Mesenchymal stem cell (in vitro differentiated cells and primary cell): Measurements from ENCODE around the gene PROKR1.
A peak's percentile ranks its signal among the peaks of the same experiment; 100 is the strongest.

Experiments
- DNase-seq: peaks from one replicate; pipeline ENCODE4 v3.0.0-alpha.2; 2013
- H2AFZ ChIP-seq: one replicate; pipeline ENCODE4 v1.6.1; 2013; ENCODE audit warnings: low read depth, mild to moderate bottlenecking, control low read depth, inconsistent platforms, low read length, moderate library complexity
- H2AK5ac ChIP-seq: 2 replicates; pipeline ENCODE4 v1.6.1; 2013; ENCODE audit warnings: low read length, moderate library complexity, mild to moderate bottlenecking, inconsistent platforms; ENCODE audit not compliant: severe bottlenecking
- H2BK120ac ChIP-seq: one replicate; pipeline ENCODE4 v1.6.1; 2013; ENCODE audit warnings: low read depth, mild to moderate bottlenecking, inconsistent platforms, low read length, moderate library complexity
- H2BK12ac ChIP-seq, 2 experiments: one replicate each; pipeline ENCODE4 v1.6.1; 2013; ENCODE audit warnings: inconsistent platforms in 2 of 2, low read length in 2 of 2, mild to moderate bottlenecking in 2 of 2, moderate library complexity in 2 of 2, control low read depth in 1 of 2
- H2BK15ac ChIP-seq: one replicate; pipeline ENCODE4 v1.6.1; 2013; ENCODE audit warnings: mild to moderate bottlenecking, low read depth, inconsistent platforms; ENCODE audit not compliant: poor library complexity, severe bottlenecking
- H2BK5ac ChIP-seq: 2 replicates; pipeline ENCODE4 v1.6.1; 2013; ENCODE audit warnings: low read depth, mild to moderate bottlenecking, low read length, control low read depth, inconsistent platforms; ENCODE audit not compliant: poor library complexity, severe bottlenecking
- H3K14ac ChIP-seq, 2 experiments: one replicate each; pipeline ENCODE4 v1.6.1; 2013; ENCODE audit warnings: inconsistent platforms in 2 of 2, low read length in 2 of 2, control low read depth in 1 of 2, mild to moderate bottlenecking in 1 of 2, moderate library complexity in 1 of 2
- H3K18ac ChIP-seq, 2 experiments: one replicate each; pipeline ENCODE4 v1.6.1; 2013; ENCODE audit warnings: inconsistent platforms in 2 of 2, low read length in 2 of 2, control low read depth in 1 of 2, low read depth in 1 of 2, mild to moderate bottlenecking in 1 of 2
- H3K23ac ChIP-seq, 2 experiments: one replicate each; pipeline ENCODE4 v1.6.1; 2013; ENCODE audit warnings: inconsistent platforms in 2 of 2, low read length in 2 of 2, mild to moderate bottlenecking in 2 of 2, moderate library complexity in 2 of 2, control low read depth in 1 of 2
- H3K27ac ChIP-seq: 2 replicates; pipeline ENCODE4 v1.5.1; 2013; ENCODE audit warnings: mild to moderate bottlenecking, moderate library complexity, low read length, control low read depth, inconsistent platforms; ENCODE audit not compliant: poor library complexity, severe bottlenecking
- H3K27me3 ChIP-seq, 2 experiments: 2 replicates each; pipeline versions ENCODE4 v1.6.1 to v1.7.0; 2013; ENCODE audit warnings: low read length in 2 of 2, mild to moderate bottlenecking in 2 of 2, moderate library complexity in 2 of 2, control low read depth in 1 of 2, inconsistent platforms in 1 of 2; ENCODE audit not compliant: control insufficient read depth in 1 of 2, insufficient read depth in 1 of 2
- H3K36me3 ChIP-seq, 2 experiments: 2 replicates each; pipeline versions ENCODE4 v1.6.1 to v1.7.0; 2013; ENCODE audit warnings: low read length in 2 of 2, control low read depth in 1 of 2, inconsistent platforms in 1 of 2, low read depth in 1 of 2, mild to moderate bottlenecking in 1 of 2; ENCODE audit not compliant: insufficient read depth in 2 of 2, control insufficient read depth in 1 of 2
- H3K4ac ChIP-seq, 2 experiments: one replicate each; pipeline ENCODE4 v1.6.1; 2013; ENCODE audit warnings: inconsistent platforms in 2 of 2, low read length in 2 of 2, mild to moderate bottlenecking in 2 of 2, moderate library complexity in 2 of 2, control low read depth in 1 of 2, low read depth in 1 of 2
- H3K4me1 ChIP-seq: 2 replicates; pipeline ENCODE4 v1.6.1; 2013; ENCODE audit warnings: low read depth, low read length, control low read depth; ENCODE audit not compliant: control insufficient read depth, insufficient read depth
- H3K4me2 ChIP-seq: 2 replicates; pipeline ENCODE4 v1.6.1; 2013; ENCODE audit warnings: low read length, mild to moderate bottlenecking, inconsistent platforms; ENCODE audit not compliant: poor library complexity, severe bottlenecking
- H3K4me3 ChIP-seq, 2 experiments: 2 replicates each; pipeline versions ENCODE4 v1.5.1 to v1.7.0; 2013; ENCODE audit warnings: low read length in 2 of 2, mild to moderate bottlenecking in 2 of 2, control low read depth in 1 of 2, low read depth in 1 of 2; ENCODE audit not compliant: insufficient read depth in 1 of 2
- H3K79me1 ChIP-seq: replicated peaks from 2 replicates; pipeline ENCODE4 v1.6.1; 2013; ENCODE audit warnings: mild to moderate bottlenecking, control low read depth, low read length, inconsistent platforms; ENCODE audit not compliant: poor library complexity, severe bottlenecking
- H3K9ac ChIP-seq: 2 replicates; pipeline ENCODE4 v1.7.0; 2013; ENCODE audit warnings: mild to moderate bottlenecking, low read length, moderate library complexity
- H3K9me3 ChIP-seq: 2 replicates; pipeline ENCODE4 v1.7.0; 2013; ENCODE audit warnings: mild to moderate bottlenecking, low read length; ENCODE audit not compliant: control insufficient read depth
- H4K8ac ChIP-seq: one replicate; pipeline ENCODE4 v1.6.1; 2013; ENCODE audit warnings: inconsistent platforms, mild to moderate bottlenecking, low read length, moderate library complexity
- H4K91ac ChIP-seq: one replicate; pipeline ENCODE4 v1.6.1; 2013; ENCODE audit warnings: mild to moderate bottlenecking, low read length, inconsistent platforms
- WGBS: methylation state at CpG from one replicate; pipeline ENCODE4 v1.1.7; 2013; ENCODE audit warnings: mixed read lengths; 5-methylcytosine and 5-hydroxymethylcytosine counted together

PROKR1 gene

DNA sequence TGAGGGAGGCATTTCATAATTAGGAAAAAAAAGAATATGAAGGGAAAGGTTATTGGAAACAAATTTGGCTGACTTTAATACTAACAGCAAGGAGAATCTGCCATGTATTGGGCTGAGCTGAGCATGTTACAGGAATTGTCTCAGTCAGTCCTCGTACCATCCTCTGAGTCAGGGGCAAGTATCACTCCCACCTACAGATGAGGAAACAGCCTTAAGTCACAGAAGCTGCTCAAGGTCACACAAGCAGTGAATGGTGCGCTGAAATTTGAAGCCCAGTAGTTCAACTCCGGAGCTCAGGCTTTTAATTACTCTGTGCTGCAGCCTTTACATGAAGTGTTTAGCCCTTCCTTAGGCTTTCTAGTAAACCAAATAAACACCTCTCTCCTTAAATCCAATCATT, 17.3 kb downstream of the PROKR1 start:
- Histone ChIP-seq H4K8ac (no peak overlapping the region), H2BK12ac (no peak overlapping the region), H3K4ac (no peak overlapping the region), H3K27ac (no peak overlapping the region), H2BK5ac (no peak overlapping the region), H4K91ac (no peak overlapping the region), H3K79me1 (no peaks in the 10 kb centered on the region), H2BK120ac (no peak overlapping the region), H3K27me3 (peaks cover 16 to 23% of the 10 kb centered on the region in 2 experiments), H3K9me3 (no peaks in the 10 kb centered on the region), H2AK5ac (no peak overlapping the region), H3K4me2 (no peak overlapping the region), H3K36me3 (no peaks in the 10 kb centered on the region), H3K9ac (no peak overlapping the region), H3K23ac (no peak overlapping the region), H2AFZ (no peak overlapping the region), H3K18ac (no peak overlapping the region), H3K4me1 (no peaks in the 10 kb centered on the region), H3K4me3 (no peak overlapping the region), H3K14ac (no peak overlapping the region), H2BK15ac (no peak overlapping the region)
- no peak for DNase-seq
- WGBS, result 70% methylated on average over 3 of the region's 3 CpGs

DNA sequence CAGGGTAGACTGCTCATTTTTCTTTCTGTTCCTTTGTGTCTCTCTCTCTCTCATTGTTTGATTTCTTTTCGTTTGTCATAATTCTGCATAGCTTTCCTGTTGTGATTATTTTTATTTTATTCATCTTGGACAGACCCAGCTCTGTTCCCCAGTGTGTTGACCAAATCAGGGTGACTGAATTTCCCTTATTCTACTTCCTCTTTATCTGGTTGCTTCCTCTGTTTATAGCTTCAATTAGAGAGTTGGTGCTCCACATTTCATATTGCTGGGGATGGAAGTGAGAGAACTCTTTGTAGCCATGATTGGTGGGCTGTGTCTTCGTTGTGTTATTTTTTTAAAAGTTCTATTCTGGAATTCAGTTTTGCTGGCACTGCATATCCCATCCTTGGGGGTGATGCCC, 19.1 kb downstream of the PROKR1 start:
- Histone ChIP-seq H3K27me3 (peaks cover 5 to 12% of the 10 kb centered on the region in 2 experiments), H3K23ac (no peak overlapping the region), H3K9me3 (no peaks in the 10 kb centered on the region), H3K14ac (no peak overlapping the region), H3K4me2 (no peak overlapping the region), H2BK12ac (no peak overlapping the region), H3K36me3 (no peaks in the 10 kb centered on the region), H2BK15ac (no peak overlapping the region), H3K4me1 (no peaks in the 10 kb centered on the region), H2BK120ac (no peak overlapping the region), H4K91ac (no peak overlapping the region), H3K79me1 (no peaks in the 10 kb centered on the region), H3K4ac (no peak overlapping the region), H2AK5ac (no peak overlapping the region), H3K18ac (no peak overlapping the region), H2AFZ (no peak overlapping the region), H4K8ac (no peak overlapping the region), H3K4me3 (no peak overlapping the region), H3K27ac (no peak overlapping the region), H3K9ac (no peak overlapping the region), H2BK5ac (no peak overlapping the region)
- 75% methylated on average over 1 of the region's 2 CpGs for WGBS
- no peak for DNase-seq

DNA sequence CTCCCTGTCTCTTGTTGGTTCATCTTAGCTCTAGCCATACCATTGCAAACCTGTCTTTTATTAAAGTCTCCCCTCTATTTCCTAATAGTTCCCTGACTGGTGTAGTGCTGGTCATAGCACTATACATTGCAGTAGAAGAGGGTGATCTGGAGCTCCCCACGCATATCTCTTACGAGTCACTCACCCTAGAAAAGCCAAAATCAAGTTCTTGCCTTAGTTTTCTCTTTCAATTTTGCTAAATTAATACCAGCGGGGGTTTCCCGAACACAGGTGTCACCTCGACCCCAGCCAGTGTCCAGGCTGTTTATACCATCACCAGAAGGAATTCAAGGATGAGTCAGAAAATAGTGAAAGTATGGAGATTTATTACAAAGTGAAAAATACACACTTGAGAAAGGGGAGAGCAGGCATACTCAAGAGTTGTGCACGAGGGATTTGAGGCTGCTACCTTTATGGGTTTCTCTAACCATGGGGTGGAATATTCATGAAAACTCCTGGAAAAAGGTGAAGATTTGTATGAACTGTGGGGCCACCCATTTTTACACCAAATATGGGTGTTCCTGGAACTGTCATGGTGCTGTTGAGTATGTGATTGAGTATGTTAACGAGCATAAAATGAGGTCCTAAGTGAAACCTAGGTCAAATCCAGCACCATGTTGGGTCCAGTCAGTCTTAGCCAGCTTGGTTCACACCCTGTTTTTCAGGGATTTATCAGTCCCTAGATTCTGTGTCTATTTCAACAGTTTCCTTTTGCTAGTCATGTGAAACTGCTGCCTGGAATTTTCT, 20.2 kb downstream of the PROKR1 start:
- Histone ChIP-seq H3K4me1 (no peaks in the 10 kb centered on the region), H3K14ac (no peak overlapping the region), H3K79me1 (no peaks in the 10 kb centered on the region), H2BK5ac (no peak overlapping the region), H4K91ac (no peak overlapping the region), H2BK12ac (no peak overlapping the region), H3K4me3 (no peak overlapping the region), H3K27ac (no peak overlapping the region), H4K8ac (no peak overlapping the region), H3K9ac (no peak overlapping the region), H2AFZ (no peak overlapping the region), H2BK120ac (no peak overlapping the region), H2AK5ac (no peak overlapping the region), H3K18ac (no peak overlapping the region), H3K36me3 (no peaks in the 10 kb centered on the region), H2BK15ac (no peak overlapping the region), H3K4ac (no peak overlapping the region), H3K23ac (no peak overlapping the region), H3K27me3 (peaks cover 5 to 9% of the 10 kb centered on the region in 2 experiments), H3K4me2 (no peak overlapping the region), H3K9me3 (no peaks in the 10 kb centered on the region)
- WGBS, result 61% methylated on average over 7 of the region's 7 CpGs
- DNase-seq, result peak; percentile 8

DNA sequence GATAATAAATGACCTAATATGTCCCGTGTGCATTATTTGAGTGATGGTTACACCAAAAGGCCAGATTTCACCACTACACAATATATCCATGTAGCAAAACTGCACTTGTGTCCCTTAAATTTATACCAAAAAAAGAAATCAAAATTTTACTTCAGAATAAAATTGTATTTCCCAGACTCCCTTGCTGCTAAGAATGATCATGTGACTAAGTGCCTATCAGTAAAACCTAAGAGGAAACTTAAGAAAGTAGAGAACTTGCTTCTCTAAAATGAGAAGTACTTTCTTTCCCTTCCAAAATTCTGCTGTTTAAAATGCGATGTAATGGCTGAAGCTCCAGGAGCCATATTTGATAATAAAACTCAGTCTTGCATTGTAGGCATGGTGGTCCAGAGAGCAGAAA, 24.0 kb downstream of the PROKR1 start:
- H4K8ac ChIP-seq, result no peak overlapping the region
- no peak overlapping the region for H3K18ac ChIP-seq
- no peak overlapping the region for H3K9ac ChIP-seq
- no peak overlapping the region for H2BK12ac ChIP-seq
- H3K79me1 ChIP-seq, result no peaks in the 10 kb centered on the region
- no peak overlapping the region for H2BK120ac ChIP-seq
- DNase-seq, result no peak
- H2BK5ac ChIP-seq, result no peak overlapping the region
- H4K91ac ChIP-seq, result no peak overlapping the region
- H3K4me1 ChIP-seq, result no peaks in the 10 kb centered on the region
- H2AFZ ChIP-seq, result no peak overlapping the region
- H2AK5ac ChIP-seq, result no peak overlapping the region
- H3K4me2 ChIP-seq, result no peak overlapping the region
- no peak overlapping the region for H3K23ac ChIP-seq
- H3K4ac ChIP-seq, result no peak overlapping the region
- no peak overlapping the region for H2BK15ac ChIP-seq
- peaks cover 0 to 4% of the 10 kb centered on the region in 2 experiments for H3K27me3 ChIP-seq
- WGBS, result 91% methylated on average over 2 of the region's 2 CpGs
- no peaks in the 10 kb centered on the region for H3K9me3 ChIP-seq
- no peak overlapping the region for H3K4me3 ChIP-seq
- no peaks in the 10 kb centered on the region for H3K36me3 ChIP-seq
- no peak overlapping the region for H3K27ac ChIP-seq
- no peak overlapping the region for H3K14ac ChIP-seq
